OCI-LY3 (cell line): Measurements from ENCODE around the gene SH3YL1.

Experiments
- H2AFZ ChIP-seq: fragments of 200-600, 300-600 bp; shearing (Covaris generic); 2 replicates; pipeline ENCODE4 v1.6.0; 2014; ENCODE audit warnings: antibody characterized with exemption, low read depth, low read length
- H3K27ac ChIP-seq: fragments of 200-600, 300-600 bp; sonication (generic); 2 replicates; pipeline ENCODE4 v1.5.1; 2014; ENCODE audit warnings: mild to moderate bottlenecking, low read length, moderate library complexity, mixed read lengths
- H3K27me3 ChIP-seq: fragments of 200-600, 300-600 bp; sonication (generic); 2 replicates; pipeline ENCODE4 v1.6.1; 2014; ENCODE audit warnings: low read depth, low read length, mixed read lengths
- H3K36me3 ChIP-seq: fragments of 200-600, 300-600 bp; sonication (generic); replicated peaks from 2 replicates; pipeline ENCODE3; 2014; ENCODE audit warnings: low read depth, low read length, mixed read lengths
- H3K4me1 ChIP-seq: fragments of 300-600, 200-600 bp; sonication (generic); 2 replicates; pipeline ENCODE4 v1.6.1; 2014; ENCODE audit warnings: low read length, mixed read lengths
- H3K4me2 ChIP-seq: fragments of 200-600, 300-600 bp; sonication (generic); 2 replicates; pipeline ENCODE4 v1.6.1; 2014; ENCODE audit warnings: low read length, mixed read lengths
- H3K4me3 ChIP-seq: fragments of 300-600, 200-600 bp; sonication (generic); 2 replicates; pipeline ENCODE4 v1.5.1; 2014; ENCODE audit warnings: antibody characterized with exemption, mild to moderate bottlenecking, low read length, moderate library complexity
- H3K79me2 ChIP-seq: fragments of 300-600, 200-600 bp; shearing (Covaris generic); 2 replicates; pipeline ENCODE4 v1.6.1; 2014; ENCODE audit warnings: mild to moderate bottlenecking, low read length, mixed read lengths
- H3K9ac ChIP-seq: fragments of 300-600, 200-600 bp; shearing (Covaris generic); 2 replicates; pipeline ENCODE4 v1.6.0; 2014; ENCODE audit warnings: mild to moderate bottlenecking, low read length, moderate library complexity
- H3K9me3 ChIP-seq: fragments of 200-600, 300-600 bp; shearing (Covaris generic); 2 replicates; pipeline ENCODE4 v1.6.1; 2014; ENCODE audit warnings: low read length, mixed read lengths; ENCODE audit not compliant: insufficient read depth
- H4K20me1 ChIP-seq: fragments of 200-600, 300-600 bp; sonication (generic); 2 replicates; pipeline ENCODE4 v1.6.1; 2016; ENCODE audit warnings: low read length, mixed read lengths; ENCODE audit not compliant: insufficient read depth
- CTCF ChIP-seq: fragments of 200-600, 300-600 bp; sonication (generic); IDR thresholded peaks from 2 replicates; pipeline ENCODE4 v1.5.1; 2014; ENCODE audit warnings: antibody characterized with exemption, low read length, low read depth
- EZH2phosphoT487 ChIP-seq: fragments of 200-600 bp; shearing (Covaris generic); IDR thresholded peaks from 2 replicates; pipeline ENCODE4 v1.6.1; 2018; ENCODE audit warnings: antibody characterized with exemption, mixed run types, low read depth

Gene SH3YL1

GRCh38 chr2:213932-214693 lies 49.7 kb downstream of the SH3YL1 start:
- no peak overlapping the region for H3K27ac ChIP-seq
- no peak overlapping the region for H3K9ac ChIP-seq
- no peaks in the 10 kb centered on the region for H3K36me3 ChIP-seq
- no peak overlapping the region for H3K4me2 ChIP-seq
- H3K27me3 ChIP-seq: no peaks in the 10 kb centered on the region
- H4K20me1 ChIP-seq: no peaks in the 10 kb centered on the region
- no peaks in the 10 kb centered on the region for H3K9me3 ChIP-seq
- no peak overlapping the region for H2AFZ ChIP-seq
- H3K4me1 ChIP-seq: no peaks in the 10 kb centered on the region
- no peaks in the 10 kb centered on the region for H3K79me2 ChIP-seq
- TF ChIP-seq EZH2phosphoT487: no peak
- no peak for TF ChIP-seq CTCF
- no peak overlapping the region for H3K4me3 ChIP-seq

- Histone ChIP-seq H4K20me1 (no peaks in the 10 kb centered on the region), H3K27ac (no peak overlapping the region), H3K4me1 (no peaks in the 10 kb centered on the region), H3K36me3 (no peaks in the 10 kb centered on the region), H3K9ac (no peak overlapping the region), H2AFZ (no peak overlapping the region), H3K9me3 (no peaks in the 10 kb centered on the region), H3K4me2 (no peak overlapping the region), H3K4me3 (no peak overlapping the region), H3K27me3 (no peaks in the 10 kb centered on the region), H3K79me2 (no peaks in the 10 kb centered on the region)
- TF ChIP-seq EZH2phosphoT487: no peak
- TF ChIP-seq CTCF: no peak
Observed at GRCh38 chr2:211486-212184, 52.2 kb downstream of the SH3YL1 start.

- H3K4me1 ChIP-seq: no peaks in the 10 kb centered on the region
Observed at GRCh38 chr2:210660-211059, 53.2 kb downstream of the SH3YL1 start.

More at GRCh38 chr2:210660-211059, 53.2 kb downstream of the SH3YL1 start:
- no peak overlapping the region for H3K4me3 ChIP-seq
- H3K9ac ChIP-seq: no peak overlapping the region
- no peaks in the 10 kb centered on the region for H3K27me3 ChIP-seq
- no peaks in the 10 kb centered on the region for H3K79me2 ChIP-seq
- H3K4me2 ChIP-seq: no peak overlapping the region
- no peaks in the 10 kb centered on the region for H3K36me3 ChIP-seq
- H3K27ac ChIP-seq: no peak overlapping the region
- H2AFZ ChIP-seq: no peak overlapping the region
- H3K9me3 ChIP-seq: no peaks in the 10 kb centered on the region
- no peaks in the 10 kb centered on the region for H4K20me1 ChIP-seq
- TF ChIP-seq EZH2phosphoT487 (no peak), CTCF (no peak)
